Endothelial cell (in vitro differentiated cells): ENCODE data around the gene CD3E. TPM values are rescaled to one million over a fixed set of nuclear protein-coding genes. Genes with fewer than 3 reads are reported as not detected.

Experiments used
- DNase-seq: peaks from one replicate; pipeline ENCODE4 v3.0.0; 2021; ENCODE audit warnings: low spot score
- H3K27ac Mint-ChIP-seq: one replicate; pipeline ENCODE4 v1.8.0; 2021; ENCODE audit warnings: mixed read lengths, inconsistent platforms; ENCODE audit not compliant: unreplicated experiment
- H3K27me3 Mint-ChIP-seq: one replicate; pipeline ENCODE4 v1.8.0; 2021; ENCODE audit warnings: mild to moderate bottlenecking, moderate library complexity, mixed read lengths, inconsistent platforms; ENCODE audit not compliant: unreplicated experiment
- H3K36me3 Mint-ChIP-seq: one replicate; pipeline ENCODE4 v1.8.0; 2021; ENCODE audit warnings: mild to moderate bottlenecking, low read depth, mixed read lengths, inconsistent platforms; ENCODE audit not compliant: unreplicated experiment
- H3K4me1 Mint-ChIP-seq: one replicate; pipeline ENCODE4 v1.8.0; 2021; ENCODE audit warnings: mild to moderate bottlenecking, mixed read lengths, inconsistent platforms; ENCODE audit not compliant: unreplicated experiment
- H3K4me3 Mint-ChIP-seq: one replicate; pipeline ENCODE4 v1.8.0; 2021; ENCODE audit warnings: mild to moderate bottlenecking, mixed read lengths, inconsistent platforms; ENCODE audit not compliant: unreplicated experiment
- H3K9me3 Mint-ChIP-seq: one replicate; pipeline ENCODE4 v1.8.0; 2021; ENCODE audit warnings: mixed read lengths, inconsistent platforms; ENCODE audit not compliant: unreplicated experiment
- CTCF ChIP-seq: fragments of 200-600 bp; sonication (generic); IDR thresholded peaks from one replicate; pipeline ENCODE4 v1.5.0; 2021; ENCODE audit warnings: antibody characterized with exemption; ENCODE audit not compliant: unreplicated experiment
- total RNA-seq: library from RNA; stranded (reverse); fragmentation: NEBNext Ultra II Directional; extraction: Animal tissue kit (Norgen Biotek cat#: 25700); gene quantifications from one replicate; pipeline ENCODE4 v1.2.1, GENCODE V29; 2021; ENCODE audit not compliant: unreplicated experiment

CD3E gene
- total RNA-seq, 1 donor from 2014 or later = not detected

- no peak for TF ChIP-seq CTCF
- H3K36me3 Mint-ChIP-seq = peaks cover 5% of the 10 kb centered on the region
- H3K4me3 Mint-ChIP-seq = no peak overlapping the region
- no peak for DNase-seq
- no peak overlapping the region for H3K27ac Mint-ChIP-seq
- H3K4me1 Mint-ChIP-seq = peaks cover 15% of the 10 kb centered on the region
- H3K9me3 Mint-ChIP-seq = no peaks in the 10 kb centered on the region
- peaks cover 15% of the 10 kb centered on the region for H3K27me3 Mint-ChIP-seq
Measured at GRCh38 chr11:118358071-118358470, 53.5 kb downstream of the CD3E start.

GRCh38 chr11:118359295-118359958 lies 54.9 kb downstream of the CD3E start, which contains the start of gene UBE4A:
Gene UBE4A, plus strand, starts transcription at chr11:118359600. Its CDS starts 5,481 bp downstream, at chr11:118365081.
- Mint-ChIP-seq H3K4me3 (peak within 1 kb of the TSS; percentile 99), H3K4me1 (peaks cover 15% of the 10 kb centered on the region), H3K36me3 (peaks cover 5% of the 10 kb centered on the region), H3K9me3 (no peaks in the 10 kb centered on the region), H3K27ac (peak within 1 kb of the TSS; percentile 79), H3K27me3 (peaks cover 15% of the 10 kb centered on the region)
- no peak for TF ChIP-seq CTCF
- DNase-seq = peak; percentile 83

- no peak for DNase-seq
- H3K27ac Mint-ChIP-seq = no peak overlapping the region
- peaks cover 9% of the 10 kb centered on the region for H3K36me3 Mint-ChIP-seq
- H3K9me3 Mint-ChIP-seq = no peaks in the 10 kb centered on the region
- peaks cover 1% of the 10 kb centered on the region for H3K27me3 Mint-ChIP-seq
- H3K4me1 Mint-ChIP-seq = peaks cover 5% of the 10 kb centered on the region
- H3K4me3 Mint-ChIP-seq = no peak overlapping the region
- no peak for TF ChIP-seq CTCF
Measured at GRCh38 chr11:118364956-118365615, 60.6 kb downstream of the CD3E start.

Other genes starting within 250 kb of the CD3E start
- gene TMPRSS4, start 227.7 kb upstream of the CD3E start, total RNA-seq = not detected
- not detected for gene SMIM35, start 217.8 kb upstream of the CD3E start, total RNA-seq
- gene SCN4B, start 151.9 kb upstream of the CD3E start, total RNA-seq = 3.1 TPM
- gene SCN2B, start 128.1 kb upstream of the CD3E start, total RNA-seq = not detected
- 0.31 TPM for gene JAML, start 79.7 kb upstream of the CD3E start, total RNA-seq
- 10.7 TPM for gene MPZL3, start 52.4 kb upstream of the CD3E start, total RNA-seq
- gene MPZL2, start 40.4 kb upstream of the CD3E start, total RNA-seq = 1.0 TPM
- gene CD3D, start 38.0 kb downstream of the CD3E start, total RNA-seq = not detected
- not detected for gene CD3G, start 39.6 kb downstream of the CD3E start, total RNA-seq
- gene UBE4A, start 54.9 kb downstream of the CD3E start, total RNA-seq = 32.0 TPM
- gene ATP5MG, start 96.9 kb downstream of the CD3E start, total RNA-seq = 280 TPM
- gene KMT2A, start 131.8 kb downstream of the CD3E start, total RNA-seq = 104 TPM
- 0.56 TPM for gene TTC36, start 222.7 kb downstream of the CD3E start, total RNA-seq
- gene TMEM25, start 226.5 kb downstream of the CD3E start, total RNA-seq = 16.1 TPM